ENCODE results near the gene TOX2. TPM values are rescaled to one million over a fixed set of nuclear protein-coding genes. Genes with fewer than 3 reads are reported as not detected.

Gene TOX2
- total RNA-seq, 1 donor from 2014 or later = 4.8 TPM

DNA sequence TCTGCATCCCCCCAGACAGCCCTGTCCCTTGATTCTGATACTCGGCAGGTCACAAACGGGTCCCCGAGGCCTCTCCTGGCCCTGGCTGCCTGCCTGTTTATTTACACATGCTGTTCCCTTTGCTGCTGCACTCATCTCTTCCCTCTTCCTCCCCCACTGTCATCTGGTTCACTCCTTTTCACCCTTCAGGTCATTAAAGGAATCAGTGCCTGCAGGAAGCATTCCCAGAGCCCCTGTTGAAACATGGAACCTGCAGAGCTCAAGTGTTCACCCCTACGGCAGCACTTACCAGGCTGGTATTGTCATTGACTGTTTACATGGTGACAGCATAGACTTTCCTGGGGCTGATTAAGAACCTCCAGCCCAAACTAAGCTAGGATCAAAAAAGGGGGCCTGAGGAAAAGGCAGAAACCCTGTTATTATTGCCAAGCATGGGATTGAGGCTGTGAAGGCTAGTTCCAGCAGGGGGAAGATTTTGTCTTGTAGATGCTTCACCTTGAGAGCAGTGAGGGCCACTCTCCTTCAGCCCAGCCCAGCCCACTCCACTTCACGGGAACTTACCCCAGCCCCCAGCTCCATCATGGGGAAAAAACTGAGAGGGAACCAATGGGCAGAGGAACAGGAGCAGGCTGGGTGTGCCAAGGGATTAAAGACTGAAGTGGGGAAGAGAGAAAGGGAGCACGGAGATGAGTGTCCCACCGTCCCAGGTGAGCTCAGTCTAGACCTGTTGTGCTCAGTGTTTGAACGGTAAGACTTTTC lies 199.1 kb downstream of the TOX2 start:
- no peaks in the 10 kb centered on the region for H3K36me3 Mint-ChIP-seq (ENCODE audit: low read depth)
- CTCF ChIA-PET = interaction anchor here (1.0 to 2.1 kb wide), 2 partner anchors 76 to 82 kb away, joined by 3 to 8 read pairs; no protein-coding TSS in a partner anchor
- DNase-seq = no peak
- H3K4me3 Mint-ChIP-seq = no peak overlapping the region
- intact Hi-C loops (cut with micrococcal nuclease) = no loop called here
- H3K9me3 Mint-ChIP-seq = peaks cover 3% of the 10 kb centered on the region
- no peaks in the 10 kb centered on the region for H3K4me1 Mint-ChIP-seq
- ATAC-seq (ENCODE audit: low read depth) = no peak
- TF ChIP-seq, protein P1, sequence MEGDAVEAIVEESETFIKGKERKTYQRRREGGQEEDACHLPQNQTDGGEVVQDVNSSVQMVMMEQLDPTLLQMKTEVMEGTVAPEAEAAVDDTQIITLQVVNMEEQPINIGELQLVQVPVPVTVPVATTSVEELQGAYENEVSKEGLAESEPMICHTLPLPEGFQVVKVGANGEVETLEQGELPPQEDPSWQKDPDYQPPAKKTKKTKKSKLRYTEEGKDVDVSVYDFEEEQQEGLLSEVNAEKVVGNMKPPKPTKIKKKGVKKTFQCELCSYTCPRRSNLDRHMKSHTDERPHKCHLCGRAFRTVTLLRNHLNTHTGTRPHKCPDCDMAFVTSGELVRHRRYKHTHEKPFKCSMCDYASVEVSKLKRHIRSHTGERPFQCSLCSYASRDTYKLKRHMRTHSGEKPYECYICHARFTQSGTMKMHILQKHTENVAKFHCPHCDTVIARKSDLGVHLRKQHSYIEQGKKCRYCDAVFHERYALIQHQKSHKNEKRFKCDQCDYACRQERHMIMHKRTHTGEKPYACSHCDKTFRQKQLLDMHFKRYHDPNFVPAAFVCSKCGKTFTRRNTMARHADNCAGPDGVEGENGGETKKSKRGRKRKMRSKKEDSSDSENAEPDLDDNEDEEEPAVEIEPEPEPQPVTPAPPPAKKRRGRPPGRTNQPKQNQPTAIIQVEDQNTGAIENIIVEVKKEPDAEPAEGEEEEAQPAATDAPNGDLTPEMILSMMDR (IDR thresholded peaks at IDR 0.05) = no peak
- peaks cover 56% of the 10 kb centered on the region for H3K27me3 Mint-ChIP-seq
- no peak overlapping the region for H3K27ac Mint-ChIP-seq
- POLR2A ChIA-PET = no interaction called here

DNA sequence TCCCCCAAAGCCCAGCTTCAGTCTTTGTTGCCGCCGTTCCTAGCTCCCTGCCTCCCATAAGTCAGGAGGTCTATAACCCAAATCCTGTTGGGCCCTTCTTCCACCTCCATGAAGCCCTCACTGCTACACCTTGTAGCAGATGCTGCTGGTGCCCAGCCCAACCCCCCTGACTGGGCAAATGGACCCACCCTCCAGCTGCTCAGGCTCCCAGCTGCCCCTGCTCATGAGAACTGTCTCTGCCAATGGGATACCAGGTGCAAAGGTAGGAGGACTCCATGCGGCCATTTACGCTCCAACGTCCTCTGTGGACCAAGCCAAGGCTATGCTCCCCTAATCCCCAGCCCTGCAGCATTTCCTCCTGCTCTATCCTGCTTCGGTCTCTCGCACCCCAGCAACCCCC lies 200.5 kb downstream of the TOX2 start:
- ChIA-PET CTCF (interaction anchor here (2.1 kb wide), 1 partner anchor 74 kb away, joined by 8 read pairs; no protein-coding TSS in a partner anchor), POLR2A (no interaction called here)
- ATAC-seq (ENCODE audit: low read depth) (no peak), DNase-seq (no peak)
- no peaks in the 10 kb centered on the region for H3K9me3 Mint-ChIP-seq
- TF ChIP-seq, protein P1 (IDR thresholded peaks at IDR 0.05) = no peak
- no peaks in the 10 kb centered on the region for H3K4me1 Mint-ChIP-seq
- no peak overlapping the region for H3K27ac Mint-ChIP-seq
- no peak overlapping the region for H3K4me3 Mint-ChIP-seq
- H3K36me3 Mint-ChIP-seq (ENCODE audit: low read depth) = no peaks in the 10 kb centered on the region
- H3K27me3 Mint-ChIP-seq = peaks cover 51% of the 10 kb centered on the region
- intact Hi-C loops (cut with micrococcal nuclease) = loop anchor here (5.0 kb wide), 2 partner anchors 272 to 752 kb away; no protein-coding TSS in a partner anchor

DNA sequence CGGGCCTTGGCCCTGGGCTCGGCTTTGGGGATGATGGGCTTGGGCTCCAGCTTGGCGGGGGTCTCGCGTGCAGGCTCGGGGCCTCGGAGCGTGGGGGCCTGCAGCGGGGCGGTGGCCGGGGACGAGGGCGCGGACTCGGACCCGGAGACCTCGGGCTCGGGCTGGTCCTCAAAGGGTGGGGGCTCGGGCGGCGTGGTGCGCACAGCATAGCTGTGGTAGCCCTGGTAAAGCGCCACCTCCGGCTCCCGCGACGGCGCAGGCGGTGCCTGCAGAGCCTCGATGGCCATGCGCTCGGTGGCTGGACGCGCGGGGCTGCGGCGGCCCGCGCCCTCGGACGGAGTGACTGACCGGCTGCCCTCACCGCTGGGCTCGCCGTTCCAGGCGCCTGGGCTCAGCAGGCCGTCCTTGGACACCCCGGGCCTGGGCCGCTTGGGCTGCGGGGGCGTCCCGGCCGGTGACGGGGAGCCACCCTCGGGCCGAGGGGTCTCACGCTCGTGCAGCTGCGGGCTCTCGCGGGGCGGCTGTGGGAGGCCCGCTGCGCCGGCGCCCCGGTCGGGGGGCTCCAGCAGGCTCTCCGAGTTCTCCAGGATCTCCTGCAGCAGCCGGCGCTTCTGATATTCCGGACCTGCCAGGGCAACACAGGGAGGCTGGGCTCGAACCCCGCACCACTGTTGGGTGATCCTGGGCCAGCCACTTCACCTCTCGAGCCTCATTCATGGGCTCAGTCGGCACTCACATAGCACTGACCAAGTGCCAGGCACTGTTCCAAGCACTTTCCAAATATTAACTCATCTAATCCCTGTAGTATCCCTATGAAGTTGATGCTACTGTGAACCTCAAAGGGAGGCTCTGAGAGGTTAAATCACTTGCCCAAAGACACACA lies 201.4 kb downstream of the TOX2 start:
- no peaks in the 10 kb centered on the region for H3K9me3 Mint-ChIP-seq
- ChIA-PET CTCF (interaction anchor here (0.8 to 3.2 kb wide), 6 partner anchors 14 to 494 kb away, joined by 3 to 62 read pairs (median 4); partner anchors contain the start of genes FITM2 and JPH2), POLR2A (interaction anchor here (1.0 kb wide), 1 partner anchor 74 kb away, joined by 5 read pairs; no protein-coding TSS in a partner anchor)
- no peaks in the 10 kb centered on the region for H3K4me1 Mint-ChIP-seq
- H3K36me3 Mint-ChIP-seq (ENCODE audit: low read depth) = no peaks in the 10 kb centered on the region
- no peak overlapping the region for H3K4me3 Mint-ChIP-seq
- TF ChIP-seq, protein P1 (IDR thresholded peaks at IDR 0.05) = no peak
- intact Hi-C loops (cut with micrococcal nuclease) = loop anchor here (1.0 to 5.0 kb wide), 4 partner anchors 74 to 751 kb away; partner anchors contain the start of gene FITM2
- peaks cover 46% of the 10 kb centered on the region for H3K27me3 Mint-ChIP-seq
- no peak overlapping the region for H3K27ac Mint-ChIP-seq
- DNase-seq = no peak
- no peak for ATAC-seq (ENCODE audit: low read depth)

DNA sequence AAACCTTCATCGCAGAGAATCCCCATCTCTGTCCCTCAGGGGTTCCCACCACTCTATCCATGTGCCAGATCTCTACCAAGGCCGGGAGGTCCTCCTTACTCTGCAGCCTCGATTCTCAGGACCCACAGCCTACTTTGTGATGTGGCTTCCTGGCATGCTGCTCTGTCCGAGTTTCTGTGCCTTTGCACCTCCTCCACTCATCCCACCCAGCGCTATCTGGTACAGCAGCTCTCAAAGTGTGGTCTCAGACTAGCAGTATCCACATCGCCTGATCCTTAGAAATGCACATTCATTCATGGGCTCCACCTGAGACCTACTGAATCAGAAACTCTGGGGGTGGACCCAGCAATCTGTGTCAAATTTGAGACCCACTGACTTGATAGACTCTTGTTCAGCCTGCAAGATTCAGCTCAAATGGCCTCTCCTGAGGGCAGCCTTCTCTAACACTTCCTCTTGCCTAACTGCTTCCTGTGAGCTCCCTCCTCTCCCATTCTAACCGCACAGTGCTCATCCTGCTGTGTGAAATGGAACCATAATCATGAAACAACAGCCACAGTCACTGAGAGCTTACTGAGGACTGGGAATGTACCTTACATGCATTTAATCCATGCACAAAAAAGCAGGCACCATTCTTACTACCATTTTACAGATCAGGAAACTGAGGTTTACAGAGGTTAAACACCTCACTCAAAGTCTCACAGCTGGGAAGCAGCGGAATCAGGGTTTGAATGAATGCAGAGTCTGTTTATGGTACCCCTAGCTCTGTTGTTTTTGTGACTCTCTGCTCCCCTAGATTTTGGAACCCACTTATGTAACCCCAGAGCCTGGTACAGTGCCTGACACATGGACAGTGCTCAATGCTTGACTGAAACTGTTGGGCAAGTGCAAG lies 202.9 kb downstream of the TOX2 start:
- H3K4me3 Mint-ChIP-seq = no peak overlapping the region
- ATAC-seq (ENCODE audit: low read depth) (no peak), DNase-seq (no peak)
- H3K27me3 Mint-ChIP-seq = peaks cover 46% of the 10 kb centered on the region
- no peak overlapping the region for H3K27ac Mint-ChIP-seq
- H3K9me3 Mint-ChIP-seq = no peaks in the 10 kb centered on the region
- CTCF ChIA-PET = interaction anchor here (0.8 to 3.2 kb wide), 7 partner anchors 11 to 492 kb away, joined by 3 to 62 read pairs (median 4); partner anchors contain the start of genes FITM2 and JPH2
- TF ChIP-seq, protein P1 (IDR thresholded peaks at IDR 0.05) = no peak
- intact Hi-C loops (cut with micrococcal nuclease) = loop anchor here (5.0 kb wide), 2 partner anchors 270 to 750 kb away; no protein-coding TSS in a partner anchor
- POLR2A ChIA-PET = interaction anchor here (1.0 kb wide), 1 partner anchor 72 kb away, joined by 5 read pairs; no protein-coding TSS in a partner anchor
- no peaks in the 10 kb centered on the region for H3K4me1 Mint-ChIP-seq
- H3K36me3 Mint-ChIP-seq (ENCODE audit: low read depth) = no peaks in the 10 kb centered on the region
